MCF 10A (cell line): Measurements from ENCODE around the gene ARHGAP33. TPM values are rescaled to one million over a fixed set of nuclear protein-coding genes. Genes with fewer than 3 reads are reported as not detected.

Experiments
- BruUV-seq: library from RNA; stranded (reverse); fragments of 400-500 nt; replicated peaks from 2 replicates; lab custom pipeline; 2021; lab: Mats Ljungman, UMichigan
- CTCF ChIA-PET: fragments of 300-600 bp; sonication (Branson Sonifier 250); formaldehyde crosslinking; extraction: SDS; loops from one replicate; lab custom pipeline; 2021; ENCODE audit warnings: antibody characterized with exemption, inconsistent platforms; lab: Yijun Ruan, JAX
- POLR2A ChIA-PET: fragments of 300-600, 350-650 bp; sonication (Branson Sonifier 250); formaldehyde crosslinking; extraction: SDS; loops from one replicate; lab custom pipeline; 2020; ENCODE audit warnings: antibody characterized with exemption, inconsistent platforms; lab: Yijun Ruan, JAX
- DNase-seq: peaks from one replicate; pipeline ENCODE4 v3.0.0-alpha.2; 2018; ENCODE audit not compliant: unreplicated experiment
- H3K27ac Mint-ChIP-seq: one replicate; pipeline ENCODE4 v1.8.0; 2022; ENCODE audit warnings: mild to moderate bottlenecking, low read depth, mixed read lengths; ENCODE audit not compliant: unreplicated experiment
- H3K27me3 Mint-ChIP-seq: one replicate; pipeline ENCODE4 v1.8.0; 2022; ENCODE audit warnings: mixed read lengths; ENCODE audit not compliant: insufficient read depth, unreplicated experiment
- H3K36me3 Mint-ChIP-seq: one replicate; pipeline ENCODE4 v1.8.0; 2022; ENCODE audit warnings: mild to moderate bottlenecking, moderate library complexity, mixed read lengths; ENCODE audit not compliant: insufficient read depth, unreplicated experiment
- H3K4me1 Mint-ChIP-seq: one replicate; pipeline ENCODE4 v1.8.0; 2022; ENCODE audit warnings: mixed read lengths; ENCODE audit not compliant: insufficient read depth, unreplicated experiment
- H3K4me3 Mint-ChIP-seq: one replicate; pipeline ENCODE4 v1.8.0; 2022; ENCODE audit warnings: mild to moderate bottlenecking, moderate library complexity, mixed read lengths; ENCODE audit not compliant: unreplicated experiment
- H3K9me3 Mint-ChIP-seq: one replicate; pipeline ENCODE4 v1.8.0; 2022; ENCODE audit warnings: mixed read lengths; ENCODE audit not compliant: unreplicated experiment
- intact Hi-C: fragments of 100-400 bp; cut with micrococcal nuclease; formaldehyde crosslinking; loops from 2 replicates; pipeline ENCODE4 v1.14.1; 2022
- total RNA-seq: library from RNA; stranded (reverse); gene quantifications from 2 replicates; pipeline ENCODE4 v1.2.3, GENCODE V29; 2022
- TF ChIP-seq, protein P1 (sequence below): fragments of 200-600 bp; IDR thresholded peaks from one replicate; pipeline ENCODE4 v1.8.0; 2022; ENCODE audit warnings: antibody characterized with exemption, mild to moderate bottlenecking; ENCODE audit not compliant: unreplicated experiment

ARHGAP33 gene
- total RNA-seq, 1 experiment from 2014 or later, result 5.4 TPM

DNA sequence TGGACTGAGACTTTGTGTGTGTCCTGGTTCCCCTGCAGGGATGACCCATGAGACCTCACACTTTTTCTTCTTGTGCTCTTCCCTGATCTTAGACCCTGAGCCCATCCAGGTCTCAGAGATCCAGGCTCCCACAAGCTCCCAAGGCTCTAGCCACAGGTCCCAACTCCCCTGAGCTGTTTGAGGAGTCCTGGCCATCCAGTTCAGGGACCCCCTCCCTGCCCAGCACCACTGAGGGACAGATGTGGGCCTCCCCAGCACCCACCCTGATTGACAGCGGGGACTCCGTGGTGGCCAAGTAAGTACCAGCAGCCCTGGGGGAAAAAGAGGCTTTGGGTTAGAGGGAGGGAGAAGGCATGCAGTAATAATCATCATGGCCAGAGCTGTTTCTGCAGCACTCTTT lies 15.7 kb upstream of the ARHGAP33 start:
- intact Hi-C loops, result no loop called here
- H3K4me1 Mint-ChIP-seq, result peaks cover 8% of the 10 kb centered on the region
- no TSS peak for BruUV-seq
- H3K4me3 Mint-ChIP-seq, result peak overlapping the region; percentile 97
- no peaks in the 10 kb centered on the region for H3K27me3 Mint-ChIP-seq
- TF ChIP-seq, protein P1, sequence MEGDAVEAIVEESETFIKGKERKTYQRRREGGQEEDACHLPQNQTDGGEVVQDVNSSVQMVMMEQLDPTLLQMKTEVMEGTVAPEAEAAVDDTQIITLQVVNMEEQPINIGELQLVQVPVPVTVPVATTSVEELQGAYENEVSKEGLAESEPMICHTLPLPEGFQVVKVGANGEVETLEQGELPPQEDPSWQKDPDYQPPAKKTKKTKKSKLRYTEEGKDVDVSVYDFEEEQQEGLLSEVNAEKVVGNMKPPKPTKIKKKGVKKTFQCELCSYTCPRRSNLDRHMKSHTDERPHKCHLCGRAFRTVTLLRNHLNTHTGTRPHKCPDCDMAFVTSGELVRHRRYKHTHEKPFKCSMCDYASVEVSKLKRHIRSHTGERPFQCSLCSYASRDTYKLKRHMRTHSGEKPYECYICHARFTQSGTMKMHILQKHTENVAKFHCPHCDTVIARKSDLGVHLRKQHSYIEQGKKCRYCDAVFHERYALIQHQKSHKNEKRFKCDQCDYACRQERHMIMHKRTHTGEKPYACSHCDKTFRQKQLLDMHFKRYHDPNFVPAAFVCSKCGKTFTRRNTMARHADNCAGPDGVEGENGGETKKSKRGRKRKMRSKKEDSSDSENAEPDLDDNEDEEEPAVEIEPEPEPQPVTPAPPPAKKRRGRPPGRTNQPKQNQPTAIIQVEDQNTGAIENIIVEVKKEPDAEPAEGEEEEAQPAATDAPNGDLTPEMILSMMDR, result no peak
- H3K9me3 Mint-ChIP-seq, result no peaks in the 10 kb centered on the region
- H3K36me3 Mint-ChIP-seq, result peaks cover 43% of the 10 kb centered on the region
- CTCF ChIA-PET, result interaction anchor here (1.3 to 1.5 kb wide), 2 partner anchors 12 to 67 kb away, joined by 3 to 5 read pairs; partner anchors contain the start of gene LIN37
- no peak overlapping the region for H3K27ac Mint-ChIP-seq
- DNase-seq, result no peak
- POLR2A ChIA-PET, result interaction anchor here (1.1 to 3.4 kb wide), 3 partner anchors 10 to 15 kb away, joined by 3 to 12 read pairs (median 5); partner anchors contain the start of genes LIN37, PSENEN and U2AF1L4

DNA sequence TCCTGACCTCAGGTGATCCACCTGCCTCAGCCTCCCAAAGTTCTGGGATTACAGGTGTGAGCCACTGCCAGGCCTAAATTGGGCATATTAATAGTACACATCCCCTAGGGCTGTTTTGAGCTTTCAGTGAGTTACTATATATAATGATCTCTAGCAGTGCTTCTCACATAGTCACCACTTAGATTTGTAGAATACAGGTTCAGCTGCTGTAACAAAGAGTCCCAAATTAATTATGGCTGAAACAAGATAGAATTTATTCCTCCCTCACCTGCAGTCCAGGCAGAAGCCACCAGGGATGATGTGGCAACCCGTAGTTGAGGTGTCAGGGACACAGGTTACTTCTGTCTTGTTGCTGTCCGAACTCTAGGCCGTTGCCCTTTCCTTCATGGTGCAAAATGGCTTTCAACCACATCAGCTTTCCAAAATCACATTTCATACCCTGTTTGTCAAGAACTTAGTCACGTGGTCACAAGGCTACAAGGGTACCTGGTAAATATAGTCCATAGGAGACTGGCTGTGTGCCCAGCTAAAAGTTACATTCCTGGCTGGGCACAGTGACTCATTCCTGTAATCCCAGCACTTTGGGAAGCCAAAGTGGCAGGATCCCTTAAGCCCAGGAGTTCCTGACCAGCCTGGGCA lies 14.5 kb upstream of the ARHGAP33 start:
- POLR2A ChIA-PET, result interaction anchor here (0.9 to 3.4 kb wide), 3 partner anchors 9 to 23 kb away, joined by 4 to 12 read pairs (median 5); partner anchors contain the start of gene LIN37
- no peaks in the 10 kb centered on the region for H3K9me3 Mint-ChIP-seq
- no peaks in the 10 kb centered on the region for H3K27me3 Mint-ChIP-seq
- H3K27ac Mint-ChIP-seq, result no peak overlapping the region
- no peak overlapping the region for H3K4me3 Mint-ChIP-seq
- DNase-seq, result peak; percentile 74
- intact Hi-C loops, result no loop called here
- TF ChIP-seq, protein P1, result no peak
- CTCF ChIA-PET, result interaction anchor here (0.6 to 1.5 kb wide), 5 partner anchors 9 to 134 kb away, joined by 3 to 5 read pairs (median 3); partner anchors contain the start of gene LIN37
- peaks cover 8% of the 10 kb centered on the region for H3K4me1 Mint-ChIP-seq
- H3K36me3 Mint-ChIP-seq, result peaks cover 49% of the 10 kb centered on the region
- BruUV-seq, result no TSS peak

DNA sequence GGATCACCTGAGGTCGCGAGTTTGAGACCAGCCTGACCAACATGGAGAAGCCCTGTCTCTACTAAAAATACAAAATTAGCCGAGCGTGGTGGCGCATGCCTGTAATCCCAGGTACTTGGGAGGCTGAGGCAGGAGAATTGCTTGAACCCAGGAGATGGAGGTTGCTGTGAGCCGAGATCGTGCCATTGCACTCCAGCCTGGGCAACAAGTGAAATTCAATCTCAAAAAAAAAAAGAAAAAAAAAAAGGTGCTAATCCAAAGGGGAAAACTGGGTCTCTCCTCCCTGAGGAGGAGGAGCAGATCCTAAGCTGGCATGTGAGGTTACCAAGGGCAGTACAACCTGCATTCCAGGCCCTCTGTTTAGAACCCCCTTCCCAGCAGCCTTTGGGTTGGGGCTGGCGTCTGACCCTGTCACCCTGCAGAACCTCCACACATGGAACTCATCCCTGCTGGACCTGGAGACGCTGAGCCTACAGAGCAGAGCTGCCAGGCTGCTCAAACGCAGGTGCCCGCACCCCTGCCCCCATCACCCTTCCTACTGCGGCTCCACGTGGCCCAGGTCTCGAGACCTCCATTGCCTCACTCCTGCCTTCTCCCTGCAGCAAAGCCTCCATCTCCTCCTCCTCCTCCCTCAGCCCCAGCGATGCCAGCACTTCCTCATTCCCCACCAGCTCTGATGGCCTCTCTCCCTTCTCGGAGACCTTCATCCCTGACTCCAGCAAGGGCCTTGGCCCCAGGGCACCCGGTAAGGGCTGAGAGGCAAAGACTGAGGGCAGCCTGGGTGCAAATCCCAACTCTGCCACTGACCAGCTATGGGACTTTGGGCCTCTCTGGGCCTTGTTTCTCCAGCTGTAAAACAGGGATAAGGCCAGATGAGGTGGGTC lies 10.7 kb upstream of the ARHGAP33 start:
- DNase-seq, result no peak
- peaks cover under 1% of the 10 kb centered on the region for H3K4me1 Mint-ChIP-seq
- H3K27ac Mint-ChIP-seq, result no peak overlapping the region
- H3K27me3 Mint-ChIP-seq, result no peaks in the 10 kb centered on the region
- ChIA-PET CTCF (no interaction called here), POLR2A (no interaction called here)
- TF ChIP-seq, protein P1, result no peak
- no peaks in the 10 kb centered on the region for H3K9me3 Mint-ChIP-seq
- peaks cover 49% of the 10 kb centered on the region for H3K36me3 Mint-ChIP-seq
- H3K4me3 Mint-ChIP-seq, result no peak overlapping the region
- no TSS peak for BruUV-seq
- intact Hi-C loops, result no loop called here

DNA sequence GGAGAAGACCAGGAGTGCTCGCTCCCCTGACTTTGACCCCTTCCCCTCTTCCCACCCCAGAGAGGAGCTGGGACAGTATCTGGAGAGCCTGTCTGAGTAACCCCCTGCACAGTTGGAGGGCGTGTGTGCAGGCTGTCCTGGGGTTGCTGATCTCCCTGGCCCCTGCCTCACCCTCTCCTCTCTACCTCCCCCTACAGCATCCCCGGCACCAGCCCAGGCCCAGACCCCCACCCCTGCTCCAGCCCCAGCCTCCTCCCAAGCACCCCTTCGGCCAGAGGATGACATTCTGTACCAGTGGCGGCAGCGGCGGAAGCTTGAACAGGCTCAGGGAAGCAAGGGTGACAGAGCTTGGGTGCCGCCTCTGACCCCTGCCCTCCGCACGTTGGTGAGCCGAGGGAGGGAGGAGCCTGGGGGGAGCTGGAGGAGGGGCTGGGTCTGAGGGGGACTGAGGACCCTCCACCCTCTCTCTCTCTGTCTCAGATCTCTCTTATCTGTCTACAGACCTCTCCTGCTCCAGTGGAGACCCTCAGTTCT lies 8.7 kb upstream of the ARHGAP33 start:
- no peak overlapping the region for H3K27ac Mint-ChIP-seq
- intact Hi-C loops, result no loop called here
- TF ChIP-seq, protein P1, result no peak
- CTCF ChIA-PET, result no interaction called here
- no peaks in the 10 kb centered on the region for H3K27me3 Mint-ChIP-seq
- H3K4me1 Mint-ChIP-seq, result no peaks in the 10 kb centered on the region
- no peak for DNase-seq
- no TSS peak for BruUV-seq
- H3K4me3 Mint-ChIP-seq, result no peak overlapping the region
- POLR2A ChIA-PET, result interaction anchor here (0.7 to 1.2 kb wide), 2 partner anchors 18 to 146 kb away, joined by 3 to 4 read pairs; partner anchors contain the start of gene LIN37
- H3K9me3 Mint-ChIP-seq, result no peaks in the 10 kb centered on the region
- peaks cover 35% of the 10 kb centered on the region for H3K36me3 Mint-ChIP-seq
